Skeletal muscle tissue (tissue), 4 donors: Measurements from ENCODE around the gene PRKCA. TPM values are rescaled to one million over a fixed set of nuclear protein-coding genes. Genes with fewer than 3 reads are reported as not detected.
"Not testable (repeated sequence)": the region's sequence is repeated elsewhere in the genome, so short reads cannot be mapped to it uniquely, and the experiment has no call there.

ENCODE experiments used
- H3K27ac ChIP-seq: one replicate; pipeline ENCODE4 v1.7.0; 2013; ENCODE audit warnings: mild to moderate bottlenecking, low read depth, low read length, inconsistent platforms
- H3K27me3 ChIP-seq, 3 donors: one replicate each; pipeline ENCODE4 v1.7.0; 2013; ENCODE audit warnings: low read length in 3 of 3; ENCODE audit not compliant: control insufficient read depth in 3 of 3, insufficient read depth in 3 of 3
- H3K36me3 ChIP-seq, 3 donors: one replicate each; pipeline ENCODE4 v1.7.0; 2013; ENCODE audit warnings: low read length in 3 of 3; ENCODE audit not compliant: control insufficient read depth in 3 of 3, insufficient read depth in 3 of 3
- H3K4me1 ChIP-seq, 3 donors: one replicate each; pipeline ENCODE4 v1.7.0; 2013; ENCODE audit warnings: low read length in 3 of 3, mild to moderate bottlenecking in 3 of 3; ENCODE audit not compliant: control insufficient read depth in 3 of 3, insufficient read depth in 3 of 3
- H3K4me3 ChIP-seq, 3 donors: one replicate each; pipeline ENCODE4 v1.7.0; 2013; ENCODE audit warnings: low read length in 3 of 3
- H3K9ac ChIP-seq, 3 donors: one replicate each; pipeline ENCODE4 v1.7.0; 2013; ENCODE audit warnings: low read length in 3 of 3, mild to moderate bottlenecking in 3 of 3, moderate library complexity in 2 of 3, low read depth in 1 of 3
- H3K9me3 ChIP-seq, 3 donors: one replicate each; pipeline ENCODE4 v1.7.0; 2013; ENCODE audit warnings: low read length in 3 of 3; ENCODE audit not compliant: control insufficient read depth in 3 of 3
- total RNA-seq: library from RNA; depleted of rRNA; stranded (reverse); fragments of >200 nt; gene quantifications from one replicate; pipeline ENCODE4 v1.2.3, GENCODE V29; 2014
- donor health status: Osteomylitis.

PRKCA gene
- total RNA-seq = 2.1 TPM

DNA sequence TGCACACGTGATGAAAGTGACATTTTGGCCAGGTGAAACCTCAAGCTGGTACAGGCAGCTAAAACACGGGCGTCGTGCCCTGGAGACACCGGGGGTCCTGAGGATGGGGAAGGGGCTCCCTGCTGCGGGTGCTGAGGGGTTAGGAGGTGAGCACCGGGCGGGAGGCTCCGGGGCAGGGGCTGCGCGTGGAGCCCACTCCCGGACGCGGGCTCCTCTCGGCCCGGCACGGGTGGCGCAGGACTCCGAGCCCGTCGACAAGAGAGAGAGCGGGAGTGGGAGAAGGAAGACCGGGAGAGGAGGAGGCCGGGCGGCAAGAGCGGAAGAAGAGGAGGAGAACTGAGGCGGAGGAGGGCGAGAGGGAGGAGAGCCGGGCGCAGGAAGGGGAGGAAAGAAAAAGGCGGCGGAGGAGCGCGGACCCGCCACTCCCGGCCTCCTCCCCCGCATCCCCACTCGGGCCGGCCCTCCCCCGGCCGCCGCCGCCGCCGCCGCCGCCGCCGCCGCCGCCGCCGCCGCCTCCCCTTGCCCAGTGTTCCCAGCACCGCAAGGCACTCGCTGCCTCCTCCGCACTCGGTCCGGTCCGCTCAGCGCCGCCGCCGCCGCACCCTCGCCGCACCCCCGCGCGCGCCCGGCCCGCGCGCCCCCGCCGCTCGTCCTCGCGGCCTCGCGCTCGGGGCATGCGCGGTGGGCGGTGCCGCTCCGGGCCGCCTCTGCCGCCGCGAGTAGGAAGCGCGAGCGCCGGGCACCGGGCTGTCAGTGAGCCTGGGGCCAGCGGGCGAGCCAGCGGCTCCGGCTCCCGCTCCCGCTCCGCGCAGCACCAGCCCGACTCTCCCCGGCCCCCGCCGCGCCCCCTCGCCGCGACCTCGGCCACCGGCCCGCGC lies at the start of gene PRKCA:
TSS of gene PRKCA (plus strand) at position 750 of the 878 bp plus-strand sequence.
- Histone ChIP-seq H3K4me1 (peaks cover 3 to 24% (median 6%) of the 10 kb centered on the region in 3 donors), H3K4me3 (peak within 1 kb of the TSS; percentile 81 to 87 (median 83)), H3K9ac (peak within 1 kb of the TSS; percentile 72 to 83 (median 83)), H3K36me3 (no peaks in the 10 kb centered on the region), H3K9me3 (no peaks in the 10 kb centered on the region), H3K27ac (peak within 1 kb of the TSS; percentile 60), H3K27me3 (no peaks in the 10 kb centered on the region)

DNA sequence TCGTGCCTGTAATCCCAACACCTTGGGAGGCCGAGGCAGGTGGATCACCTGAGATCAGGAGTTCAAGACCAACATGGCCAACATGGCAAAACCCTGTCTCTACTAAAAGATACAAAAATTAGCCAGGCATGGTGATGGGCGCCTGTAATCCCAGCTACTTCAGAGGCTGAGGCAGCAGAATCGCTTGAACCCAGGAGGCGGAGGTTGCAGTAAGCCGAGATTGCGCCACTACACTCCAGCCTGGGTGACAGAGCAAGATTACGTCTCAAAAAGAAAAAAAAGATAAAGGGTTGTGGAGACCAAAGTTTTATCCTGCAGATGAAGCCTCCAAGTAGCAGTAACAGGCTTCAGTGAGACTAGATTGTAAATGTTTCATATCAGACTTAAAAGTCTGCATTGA lies 49.0 kb upstream of the PRKCA start:
- H3K36me3 ChIP-seq, H3K27me3 ChIP-seq, H3K9me3 ChIP-seq, H3K27ac ChIP-seq, H3K4me3 ChIP-seq, H3K4me1 ChIP-seq, H3K9ac ChIP-seq: not testable (repeated sequence)

DNA sequence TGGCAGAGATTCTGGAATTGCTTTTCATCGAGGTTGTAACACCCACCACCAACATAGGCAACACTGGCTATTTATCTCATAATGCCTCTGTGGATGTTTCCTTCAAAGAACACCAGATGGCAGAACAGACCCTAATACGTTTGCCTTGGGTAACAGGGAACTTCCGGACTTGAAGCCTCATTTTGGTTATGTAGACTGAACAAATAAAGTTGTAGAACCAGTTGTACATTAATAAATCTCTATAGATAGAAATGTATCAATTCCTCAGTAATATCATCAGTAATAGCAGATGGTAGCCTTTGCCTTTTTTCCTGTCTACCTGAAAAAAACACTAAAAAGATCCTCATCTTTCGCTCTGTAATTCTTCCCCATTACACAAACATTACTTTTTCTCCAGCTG lies 47.3 kb upstream of the PRKCA start:
- no peak overlapping the region for H3K9ac ChIP-seq
- H3K4me1 ChIP-seq = no peaks in the 10 kb centered on the region
- no peaks in the 10 kb centered on the region for H3K27me3 ChIP-seq
- no peak overlapping the region for H3K4me3 ChIP-seq
- H3K36me3 ChIP-seq = no peaks in the 10 kb centered on the region
- H3K9me3 ChIP-seq = no peaks in the 10 kb centered on the region
- H3K27ac ChIP-seq = no peak overlapping the region

DNA sequence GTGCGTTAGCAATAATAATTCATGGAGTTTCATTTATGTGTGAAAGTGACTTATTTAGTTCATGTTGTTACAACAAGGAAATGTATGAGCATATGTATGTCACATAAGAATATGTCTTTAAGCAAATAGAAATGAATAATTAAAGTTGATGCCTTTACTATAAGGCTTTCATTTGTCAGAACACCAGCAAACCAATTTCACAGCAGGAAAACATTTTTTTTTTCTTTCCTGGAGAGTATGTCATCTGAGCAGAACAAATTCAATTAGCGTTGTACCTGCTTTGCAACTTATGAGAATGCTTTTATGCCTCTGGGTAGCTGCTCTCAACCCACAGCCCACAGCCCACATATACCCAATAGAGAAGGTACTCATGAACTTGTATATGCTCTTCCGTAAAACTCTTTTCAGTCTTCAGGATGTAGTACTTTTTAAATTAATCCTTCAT lies 46.9 kb upstream of the PRKCA start:
- no peak overlapping the region for H3K4me3 ChIP-seq

DNA sequence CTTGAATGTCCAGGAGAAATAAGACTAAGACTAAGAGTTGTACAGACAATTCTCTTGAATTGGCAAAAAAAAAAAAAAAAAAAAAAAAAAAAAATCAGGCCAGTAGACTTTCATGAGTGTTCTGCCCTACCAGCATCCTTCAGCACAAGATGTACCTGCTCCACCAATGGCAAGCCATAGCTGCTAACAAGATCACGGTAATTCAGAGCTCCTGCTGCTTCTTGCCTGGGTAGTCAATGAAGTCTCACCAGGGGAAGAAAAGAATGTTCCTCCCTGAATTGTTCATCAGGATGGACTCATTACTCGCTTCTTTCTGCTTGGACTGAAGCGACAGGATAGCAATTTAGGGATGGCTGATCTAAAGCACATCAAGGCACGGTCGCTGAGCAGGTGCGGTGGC lies 42.1 kb upstream of the PRKCA start:
- no peak overlapping the region for H3K4me3 ChIP-seq
- no peaks in the 10 kb centered on the region for H3K9me3 ChIP-seq
- H3K27me3 ChIP-seq = peaks cover 4 to 8% (median 6%) of the 10 kb centered on the region in 3 donors

More for the DNA sequence above, 46.9 kb upstream of the PRKCA start:
- H3K9me3 ChIP-seq = no peaks in the 10 kb centered on the region
- H3K27ac ChIP-seq = no peak overlapping the region
- no peak overlapping the region for H3K9ac ChIP-seq
- no peaks in the 10 kb centered on the region for H3K4me1 ChIP-seq
- H3K36me3 ChIP-seq = no peaks in the 10 kb centered on the region
- H3K27me3 ChIP-seq = no peaks in the 10 kb centered on the region

DNA sequence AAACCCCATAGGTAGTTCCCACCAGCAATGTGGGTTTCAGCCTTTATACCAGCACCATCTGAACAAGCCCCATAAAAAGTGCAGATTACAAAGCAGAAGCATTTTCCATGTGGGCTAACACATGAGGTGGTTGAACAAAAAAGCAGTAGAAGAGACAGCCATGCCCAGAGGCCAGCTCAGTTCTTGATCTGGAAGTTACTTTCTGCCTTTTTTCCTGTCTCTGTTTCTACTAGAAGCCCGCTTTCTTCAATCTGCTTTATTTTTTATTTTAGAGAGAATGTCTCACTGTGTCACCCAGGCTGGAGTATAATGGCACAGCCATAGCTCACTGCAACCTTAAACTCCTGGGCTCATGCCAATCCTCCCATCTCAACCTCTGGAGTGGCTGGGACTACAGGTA lies 41.7 kb upstream of the PRKCA start:
- no peak overlapping the region for H3K9ac ChIP-seq

More for the DNA sequence above, 42.1 kb upstream of the PRKCA start:
- H3K27ac ChIP-seq = no peak overlapping the region
- no peaks in the 10 kb centered on the region for H3K36me3 ChIP-seq
- no peaks in the 10 kb centered on the region for H3K4me1 ChIP-seq
- no peak overlapping the region for H3K9ac ChIP-seq

DNA sequence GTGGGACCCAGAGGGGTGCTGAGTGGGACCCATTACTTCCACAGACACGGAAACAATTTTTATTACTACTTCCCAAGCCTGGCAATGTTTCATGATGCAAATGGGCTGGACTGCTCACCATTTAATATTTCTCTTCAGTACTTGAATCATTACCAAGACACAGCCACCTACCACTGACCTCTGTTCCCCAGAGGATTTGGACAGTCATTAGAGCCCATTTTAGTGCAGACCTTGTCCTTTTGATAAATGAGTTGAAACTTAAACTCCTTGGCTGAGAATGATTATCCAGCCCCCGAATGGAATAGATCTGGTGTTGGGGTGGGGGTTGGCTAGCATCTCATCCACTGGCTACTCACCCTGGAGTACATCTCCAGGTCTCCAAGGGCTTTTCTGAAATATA lies 39.6 kb upstream of the PRKCA start:
- Histone ChIP-seq H3K36me3 (no peaks in the 10 kb centered on the region), H3K4me3 (no peak overlapping the region), H3K27ac (no peak overlapping the region), H3K27me3 (peaks cover 4 to 8% (median 6%) of the 10 kb centered on the region in 3 donors), H3K4me1 (no peaks in the 10 kb centered on the region), H3K9ac (no peak overlapping the region), H3K9me3 (no peaks in the 10 kb centered on the region)

More for the DNA sequence above, 41.7 kb upstream of the PRKCA start:
- H3K4me3 ChIP-seq = no peak overlapping the region
- H3K4me1 ChIP-seq = no peaks in the 10 kb centered on the region
- peaks cover 4 to 8% (median 6%) of the 10 kb centered on the region in 3 donors for H3K27me3 ChIP-seq
- H3K27ac ChIP-seq = no peak overlapping the region
- H3K36me3 ChIP-seq = no peaks in the 10 kb centered on the region
- H3K9me3 ChIP-seq = no peaks in the 10 kb centered on the region

DNA sequence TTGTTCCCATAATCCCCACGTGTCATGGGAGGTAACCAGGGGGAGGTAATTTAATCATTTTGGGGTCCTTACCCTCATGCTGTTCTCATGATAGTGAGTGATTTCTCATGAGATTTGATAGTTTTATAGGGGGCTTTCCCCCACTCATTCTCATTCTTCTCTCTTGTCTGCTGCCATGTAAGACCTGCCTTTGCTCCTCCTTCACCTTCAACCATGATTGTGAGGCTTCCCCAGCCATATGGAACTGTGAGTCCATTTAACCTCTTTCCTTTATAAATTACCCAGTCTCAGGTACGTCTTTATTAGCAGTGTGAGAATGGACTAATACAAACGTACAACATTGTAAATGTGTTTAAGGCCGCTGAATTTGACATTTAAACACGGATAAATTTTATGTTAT lies 37.7 kb upstream of the PRKCA start:
- Histone ChIP-seq H3K36me3 (no peaks in the 10 kb centered on the region), H3K27ac (no peak overlapping the region)

DNA sequence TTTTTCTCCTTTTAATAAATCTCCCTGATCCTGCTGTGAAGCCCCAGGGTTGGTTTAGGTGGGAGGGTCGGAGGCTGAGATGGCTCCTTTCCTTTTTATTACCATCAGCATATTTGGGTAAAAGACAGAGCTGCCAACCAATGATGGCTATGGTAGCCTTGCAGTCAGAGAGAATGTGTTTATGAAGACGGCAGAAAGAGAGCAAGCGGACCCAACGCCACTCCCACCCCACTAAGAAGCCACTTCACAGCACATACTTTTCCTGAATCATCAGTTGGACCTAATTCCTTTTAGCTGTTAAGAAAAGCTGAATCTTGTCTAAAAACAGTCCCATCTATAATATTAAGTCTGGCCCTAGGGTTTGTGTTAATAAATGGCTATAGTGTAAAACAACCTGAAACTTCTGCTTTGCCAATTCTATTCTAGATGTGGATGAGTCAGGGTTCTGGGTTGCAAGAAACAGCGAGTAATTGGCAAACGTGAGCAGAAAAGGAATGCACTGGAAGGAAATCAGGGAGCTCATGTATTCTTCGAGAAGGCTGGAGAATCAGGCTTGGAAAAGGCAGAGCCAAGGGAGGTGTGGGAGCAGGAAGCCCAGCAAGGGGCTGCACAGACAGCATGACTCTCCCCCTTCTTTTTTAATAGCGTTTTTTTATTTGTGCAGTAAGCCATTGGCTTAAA lies 34.0 kb upstream of the PRKCA start:
- H3K9me3 ChIP-seq = no peaks in the 10 kb centered on the region
- H3K27ac ChIP-seq = no peak overlapping the region
- no peak overlapping the region for H3K9ac ChIP-seq
- H3K4me1 ChIP-seq = no peaks in the 10 kb centered on the region
- H3K27me3 ChIP-seq = peaks cover 0 to 2% (median 0%) of the 10 kb centered on the region in 3 donors
- H3K4me3 ChIP-seq = no peak overlapping the region
- H3K36me3 ChIP-seq = no peaks in the 10 kb centered on the region

More for the DNA sequence above, 37.7 kb upstream of the PRKCA start:
- no peak overlapping the region for H3K9ac ChIP-seq
- H3K9me3 ChIP-seq = no peaks in the 10 kb centered on the region
- no peak overlapping the region for H3K4me3 ChIP-seq
- no peaks in the 10 kb centered on the region for H3K4me1 ChIP-seq
- H3K27me3 ChIP-seq = peaks cover 4 to 8% (median 6%) of the 10 kb centered on the region in 3 donors

DNA sequence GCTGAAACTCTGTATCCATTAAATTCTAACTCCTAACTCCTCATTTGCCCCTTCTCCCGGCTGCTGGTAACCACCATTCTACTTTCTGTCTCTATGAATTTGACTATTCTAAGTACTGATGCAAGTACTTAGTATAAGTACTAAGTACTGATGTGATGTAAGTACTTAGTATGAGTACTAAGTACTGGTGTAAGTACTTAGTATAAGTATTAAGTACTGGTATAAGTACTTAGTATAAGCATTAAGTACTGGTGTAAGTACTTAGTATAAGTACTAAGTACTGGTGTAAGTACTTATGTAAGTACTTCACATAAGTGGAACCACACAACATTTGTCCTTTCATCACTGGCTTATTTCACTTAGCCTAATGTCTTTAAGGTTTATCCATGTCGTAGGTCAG lies 32.3 kb upstream of the PRKCA start:
- no peaks in the 10 kb centered on the region for H3K9me3 ChIP-seq
- H3K4me3 ChIP-seq = no peak overlapping the region
- H3K27me3 ChIP-seq = no peaks in the 10 kb centered on the region
- no peaks in the 10 kb centered on the region for H3K36me3 ChIP-seq
- no peaks in the 10 kb centered on the region for H3K4me1 ChIP-seq
- H3K27ac ChIP-seq = no peak overlapping the region
- no peak overlapping the region for H3K9ac ChIP-seq
